GM12874 (cell line): ENCODE measurements around the gene USP3.

ENCODE experiments used
- CTCF ChIP-seq: IDR thresholded peaks from 2 replicates; pipeline ENCODE4 v1.5.1; 2011; ENCODE audit warnings: low read depth, mild to moderate bottlenecking, control low read depth, low read length, moderate library complexity; ENCODE audit not compliant: insufficient read depth

The USP3 gene

GRCh38 chr15:63469984-63470383, 34.4 kb upstream of the USP3 start:
- TF ChIP-seq CTCF: no peak

DNA sequence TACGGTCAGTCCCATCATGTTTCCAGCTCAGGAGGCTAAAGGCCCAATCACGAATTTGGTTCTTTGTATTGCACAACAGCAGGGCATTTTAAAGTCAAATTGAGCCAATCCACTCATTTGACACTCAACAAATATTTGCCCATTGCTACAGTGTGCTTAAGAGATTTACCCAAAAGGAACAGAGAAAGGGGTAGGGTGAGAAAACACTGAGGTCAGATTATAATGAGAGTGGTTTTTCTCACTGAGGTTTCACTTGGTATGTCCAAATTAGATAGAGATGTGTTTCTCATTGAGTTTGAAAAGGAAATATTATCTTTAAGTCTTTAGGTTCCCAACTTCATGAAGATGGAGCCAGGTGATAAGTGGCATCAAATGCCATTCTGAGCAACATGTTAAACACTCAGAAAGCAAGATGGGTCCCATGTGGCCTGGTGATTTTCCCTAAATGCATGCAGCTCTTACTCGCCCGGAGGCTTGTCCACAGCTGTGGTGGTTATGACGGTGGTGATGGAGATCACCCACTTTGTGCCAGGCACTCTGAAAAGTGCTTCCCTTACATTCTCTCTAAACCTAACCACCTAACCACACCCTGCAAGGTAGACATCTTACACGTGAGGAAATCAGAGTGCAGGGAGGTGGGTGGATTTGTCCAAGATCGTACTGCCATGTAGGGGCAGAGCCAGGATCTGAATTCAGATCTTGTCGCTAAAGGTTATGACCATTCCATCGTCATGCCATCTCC, 31.2 kb upstream of the USP3 start:
- no peak for TF ChIP-seq CTCF

DNA sequence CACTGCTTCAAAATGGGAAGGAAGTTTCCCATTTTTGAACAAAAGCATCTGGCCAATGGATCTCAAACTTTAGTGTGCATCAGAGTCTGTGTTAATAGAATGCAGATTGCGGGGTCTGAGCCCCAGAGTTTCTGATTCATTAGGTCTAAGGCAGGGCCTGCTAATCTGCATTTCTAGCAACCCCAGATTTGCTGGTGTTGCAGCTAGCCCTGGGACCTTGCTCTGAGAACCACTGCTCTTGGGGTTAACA, 30.7 kb upstream of the USP3 start:
- no peak for TF ChIP-seq CTCF

- TF ChIP-seq CTCF: no peak
Measured at GRCh38 chr15:63473999-63474809, 30.2 kb upstream of the USP3 start.

DNA sequence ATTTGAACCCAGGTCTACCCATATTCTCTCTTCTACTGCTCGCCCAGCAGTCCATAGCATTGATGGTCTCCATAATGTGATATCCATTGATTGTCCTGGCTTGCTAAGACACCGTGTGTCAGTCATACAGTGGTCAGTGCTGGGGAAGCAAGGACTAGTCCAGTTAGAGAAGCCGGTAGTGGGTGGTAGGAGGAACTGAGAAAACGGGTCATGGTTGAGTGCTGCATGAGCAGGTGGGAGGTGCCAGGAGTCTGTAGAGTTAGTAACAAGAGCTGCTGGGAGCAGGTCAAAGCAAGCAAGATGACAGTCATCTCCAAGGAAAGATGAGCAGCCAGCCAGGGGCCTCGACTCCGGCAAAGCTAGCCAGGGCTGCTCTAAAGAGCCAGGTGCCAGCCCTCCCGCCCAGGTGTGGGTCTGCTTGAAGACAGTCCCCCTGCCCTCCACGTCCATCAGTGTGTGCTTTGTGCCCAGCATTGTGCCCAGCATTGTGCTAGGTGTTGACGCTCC, 29.5 kb upstream of the USP3 start:
- no peak for TF ChIP-seq CTCF

GRCh38 chr15:63475707-63476106, 28.7 kb upstream of the USP3 start:
- no peak for TF ChIP-seq CTCF

DNA sequence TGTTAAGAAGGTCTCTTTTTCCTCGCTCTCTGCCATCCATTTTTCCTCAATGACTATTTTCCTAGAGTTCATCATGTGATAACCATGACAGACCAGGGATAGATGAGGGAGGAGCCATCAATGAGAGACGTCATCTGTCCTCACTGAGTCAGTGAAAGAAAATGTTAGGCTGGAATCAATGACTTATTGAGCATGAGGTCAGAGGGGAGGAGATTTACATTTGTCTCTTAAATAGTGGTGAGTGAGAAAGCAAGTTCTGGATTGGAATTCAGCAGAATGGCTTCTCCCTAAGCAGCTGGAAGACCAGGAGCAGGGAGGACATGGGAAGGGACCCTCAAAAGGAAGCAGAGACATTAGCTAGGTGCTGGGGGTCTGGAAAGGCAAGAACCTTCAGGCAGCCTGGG, 28.2 kb upstream of the USP3 start:
- no peak for TF ChIP-seq CTCF
